ENCODE data around the gene GGT6.

GGT6 gene

GRCh38 chr17:4520060-4520893, 40.1 kb downstream of the GGT6 start:
- DNase-seq: no peak

GRCh38 chr17:4519361-4519788, 41.0 kb downstream of the GGT6 start:
- no peak for DNase-seq

- no peak for DNase-seq
Observed at GRCh38 chr17:4518901-4519300, 41.5 kb downstream of the GGT6 start.

- no peak for DNase-seq
Observed at GRCh38 chr17:4516735-4517134, 43.6 kb downstream of the GGT6 start.

GRCh38 chr17:4515501-4515900, 44.9 kb downstream of the GGT6 start:
- DNase-seq: no peak

GRCh38 chr17:4514779-4515178, 45.6 kb downstream of the GGT6 start:
- DNase-seq: no peak

- no peak for DNase-seq
Observed at GRCh38 chr17:4514206-4514605, 46.2 kb downstream of the GGT6 start.

GRCh38 chr17:4513113-4514032, 47.0 kb downstream of the GGT6 start:
- no peak for DNase-seq

GRCh38 chr17:4512156-4513112, 47.9 kb downstream of the GGT6 start:
- DNase-seq: no peak

- no peak for DNase-seq
Observed at GRCh38 chr17:4511199-4511932, 49.0 kb downstream of the GGT6 start.

- no peak for DNase-seq
Observed at GRCh38 chr17:4510618-4510941, 49.8 kb downstream of the GGT6 start.

- DNase-seq: no peak
Observed at GRCh38 chr17:4509923-4510617, 50.3 kb downstream of the GGT6 start.

GRCh38 chr17:4509401-4509800, 51.0 kb downstream of the GGT6 start:
- no peak for DNase-seq

GRCh38 chr17:4508207-4508606, 52.2 kb downstream of the GGT6 start:
- no peak for DNase-seq

- DNase-seq: no peak
Observed at GRCh38 chr17:4507361-4508111, 52.8 kb downstream of the GGT6 start.
